Neural progenitor cell (in vitro differentiated cells): Measurements from ENCODE around the gene PRSS12.

Experiments used
- CTCF ChIP-seq: fragments of 200-600 bp; sonication (generic); IDR thresholded peaks from 2 replicates; pipeline ENCODE4 v1.5.1; 2017; ENCODE audit warnings: antibody characterized with exemption, mild to moderate bottlenecking
- EZH2 ChIP-seq: fragments of 200-600 bp; sonication (generic); IDR thresholded peaks from 2 replicates; pipeline ENCODE4 v1.6.1; 2017; ENCODE audit warnings: antibody characterized with exemption, mild to moderate bottlenecking, moderate library complexity
- EZH2phosphoT487 ChIP-seq: fragments of 200-600 bp; sonication (generic); IDR thresholded peaks from 2 replicates; pipeline ENCODE4 v1.6.1; 2017; ENCODE audit warnings: antibody characterized with exemption

- TF ChIP-seq CTCF: no peak
- TF ChIP-seq EZH2phosphoT487: no peak
- TF ChIP-seq EZH2: no peak
Observed at GRCh38 chr4:118289794-118290193, 63.0 kb downstream of the PRSS12 start.
